SJSA1 (cell line): ENCODE results near the gene FOXRED1. TPM values are rescaled to one million over a fixed set of nuclear protein-coding genes. Genes with fewer than 3 reads are reported as not detected.
"Not testable (repeated sequence)": the region's sequence is repeated elsewhere in the genome, so short reads cannot be mapped to it uniquely, and the experiment has no call there.

ENCODE experiments used
- DNase-seq, 2 experiments: peaks; one replicate each; pipeline ENCODE4 v3.0.0-alpha.2; 2015 to 2020; ENCODE audit warnings: low spot score in 2 of 2, low read depth in 1 of 2
- H3K27ac ChIP-seq: fragments of 250-450 bp; sonication (Bioruptor Pico); 2 replicates; pipeline ENCODE4 v1.5.1; 2020; ENCODE audit warnings: mild to moderate bottlenecking, moderate library complexity
- H3K27me3 ChIP-seq: fragments of 250-450 bp; sonication (Bioruptor Pico); replicated peaks from 2 replicates; pipeline ENCODE4 v1.5.1; 2020; ENCODE audit warnings: mild to moderate bottlenecking, moderate library complexity
- H3K36me3 ChIP-seq: fragments of 250-450 bp; sonication (Bioruptor Pico); 2 replicates; pipeline ENCODE4 v1.5.1; 2020; ENCODE audit warnings: mild to moderate bottlenecking
- H3K4me1 ChIP-seq: fragments of 250-450 bp; sonication (Bioruptor Pico); replicated peaks from 2 replicates; pipeline ENCODE4 v1.6.1; 2021; ENCODE audit warnings: mild to moderate bottlenecking
- H3K4me3 ChIP-seq: fragments of 250-450 bp; sonication (Bioruptor Pico); 2 replicates; pipeline ENCODE4 v1.5.1; 2020; ENCODE audit warnings: mild to moderate bottlenecking
- H3K9me3 ChIP-seq: fragments of 250-450 bp; sonication (Bioruptor Pico); replicated peaks from 2 replicates; pipeline ENCODE4 v1.5.1; 2020; ENCODE audit warnings: mild to moderate bottlenecking
- total RNA-seq: library from RNA; depleted of rRNA; stranded (reverse); fragments of >200 nt; shearing (Covaris generic); gene quantifications from 2 replicates; pipeline ENCODE4 v1.2.3, GENCODE V29; 2014

The FOXRED1 gene
- total RNA-seq, 1 experiment from 2014 or later, result 12.8 TPM

DNA sequence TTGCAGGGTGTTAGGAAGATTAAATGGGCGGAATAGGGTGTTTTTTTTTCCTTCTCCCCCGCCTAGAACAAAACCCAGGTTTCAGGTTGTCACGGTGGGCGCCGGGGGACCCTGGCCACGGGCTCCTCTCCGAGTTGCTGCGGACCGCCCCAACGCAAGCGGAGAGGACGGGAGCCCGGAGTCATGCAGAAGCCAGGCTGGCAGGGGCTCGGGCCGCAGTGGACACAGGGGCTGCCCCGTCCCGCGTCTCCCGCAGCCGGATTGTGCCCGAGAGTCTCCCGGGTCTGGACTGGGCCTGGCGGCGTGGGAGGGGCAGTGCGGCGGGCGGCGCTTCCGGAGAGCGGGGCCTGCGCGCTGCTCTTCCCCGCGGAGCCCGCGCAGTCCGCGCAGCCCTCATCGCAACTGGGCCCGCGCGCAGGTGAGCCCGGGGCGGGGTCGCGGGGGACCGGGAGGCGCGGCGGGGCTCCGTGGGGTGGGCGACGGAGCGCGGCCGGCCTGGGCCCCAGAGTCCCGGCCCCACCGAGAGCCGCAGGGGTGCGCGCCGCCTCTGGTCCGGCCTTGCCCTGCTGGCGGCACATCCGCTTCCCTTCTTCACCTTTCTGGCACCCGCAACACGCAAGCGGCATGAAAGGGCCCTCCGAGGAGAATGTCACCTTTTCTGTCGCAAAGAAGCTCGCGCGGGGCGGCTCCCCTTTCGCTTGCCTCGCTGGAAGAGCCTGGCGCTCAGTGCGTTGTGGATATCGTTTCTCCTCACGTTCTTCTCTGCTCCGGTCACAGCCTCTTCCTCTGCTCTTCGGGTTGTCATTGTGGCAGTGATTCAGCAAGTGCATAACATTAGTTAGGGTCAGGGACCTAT, 14.0 kb downstream of the FOXRED1 start, which contains the start of gene TIRAP:
TIRAP (plus strand) TSS at position 358 of the 856 bp plus-strand sequence. CDS start 7,802 bp downstream, outside the sequence.
- Histone ChIP-seq H3K27ac (peak within 1 kb of the TSS; percentile 35), H3K4me3 (peak within 1 kb of the TSS; percentile 66), H3K27me3 (no peaks in the 10 kb centered on the region), H3K36me3 (no peaks in the 10 kb centered on the region), H3K9me3 (no peaks in the 10 kb centered on the region), H3K4me1 (peaks cover 8% of the 10 kb centered on the region; the same call in 1 of the 2 replicates)
- DNase-seq, result peak; percentile 30 to 46

DNA sequence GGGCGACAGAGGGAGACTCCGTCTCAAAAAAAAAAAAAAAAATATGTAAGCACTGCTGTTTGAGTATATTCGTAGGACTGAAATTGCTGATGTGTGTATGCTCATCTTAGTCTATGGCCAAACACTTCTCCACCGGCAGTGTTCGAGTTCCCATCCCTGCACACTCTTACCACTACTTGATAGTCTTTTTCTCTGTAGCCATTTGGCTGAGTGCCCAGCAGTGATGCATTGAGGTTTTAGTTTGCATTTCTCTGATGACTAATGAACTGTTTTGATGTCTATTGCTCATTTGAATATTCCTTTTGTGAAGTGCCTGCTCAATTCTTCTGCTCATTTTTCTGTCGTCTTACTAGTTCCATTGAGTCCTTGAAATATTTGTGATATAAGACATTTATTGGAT, 15.9 kb downstream of the FOXRED1 start:
- H3K36me3 ChIP-seq, result no peaks in the 10 kb centered on the region
- no peaks in the 10 kb centered on the region for H3K9me3 ChIP-seq
- H3K4me3 ChIP-seq, result no peak overlapping the region
- no peak overlapping the region for H3K27ac ChIP-seq
- peaks cover 8% of the 10 kb centered on the region; the same call in 1 of the 2 replicates for H3K4me1 ChIP-seq
- H3K27me3 ChIP-seq, result no peaks in the 10 kb centered on the region
- DNase-seq, result peak; percentile 80

DNA sequence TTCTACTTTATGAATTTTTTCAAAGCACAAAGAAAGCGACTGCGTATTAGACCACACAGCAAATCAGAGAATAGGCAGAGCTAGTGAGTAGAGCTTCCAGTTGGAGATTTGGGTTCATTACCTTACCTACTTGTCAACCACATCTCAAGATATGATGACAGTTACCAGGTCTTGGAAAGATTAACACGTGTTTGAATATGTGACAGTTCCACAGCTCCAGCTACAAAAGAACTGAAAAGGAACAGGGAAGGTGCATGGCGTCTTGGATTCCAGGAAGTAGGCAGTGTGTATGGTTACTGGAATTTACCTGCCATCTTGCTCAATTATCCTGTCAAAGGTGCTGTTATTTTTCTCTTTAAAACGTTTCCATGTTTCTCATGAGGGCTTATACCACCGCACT, 19.3 kb downstream of the FOXRED1 start:
- no peaks in the 10 kb centered on the region for H3K9me3 ChIP-seq
- H3K27me3 ChIP-seq, result no peaks in the 10 kb centered on the region

DNA sequence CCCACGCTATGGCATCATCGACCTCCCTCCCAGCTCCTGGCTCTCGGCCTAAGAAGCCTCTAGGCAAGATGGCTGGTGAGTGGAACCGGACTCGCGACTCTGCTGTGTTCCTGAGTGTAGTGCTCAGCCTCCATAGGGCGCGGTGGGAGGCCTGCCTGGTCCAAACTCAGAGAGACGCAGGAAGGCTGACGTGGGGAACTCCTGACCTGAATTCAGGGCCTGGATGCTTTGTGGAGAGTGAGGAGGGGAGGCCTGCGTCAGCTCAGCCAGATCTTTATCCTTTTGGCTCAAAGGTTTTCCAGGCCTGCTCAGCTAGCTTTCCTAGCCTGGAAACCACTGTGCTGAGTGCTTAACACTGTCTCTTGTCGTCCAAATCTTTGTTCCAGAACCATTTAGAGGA, 21.9 kb downstream of the FOXRED1 start:
- Histone ChIP-seq H3K36me3 (no peaks in the 10 kb centered on the region; the same call in 1 of the 2 replicates), H3K27me3 (no peaks in the 10 kb centered on the region), H3K9me3 (no peaks in the 10 kb centered on the region), H3K4me1 (no peaks in the 10 kb centered on the region), H3K27ac (no peak overlapping the region), H3K4me3 (no peak overlapping the region)
- no peak for DNase-seq

More for the DNA sequence above, 19.3 kb downstream of the FOXRED1 start:
- no peak for DNase-seq
- Histone ChIP-seq H3K27ac (no peak overlapping the region), H3K36me3 (no peaks in the 10 kb centered on the region; the same call in 1 of the 2 replicates), H3K4me1 (peaks cover 8% of the 10 kb centered on the region; the same call in 1 of the 2 replicates), H3K4me3 (no peak overlapping the region)

DNA sequence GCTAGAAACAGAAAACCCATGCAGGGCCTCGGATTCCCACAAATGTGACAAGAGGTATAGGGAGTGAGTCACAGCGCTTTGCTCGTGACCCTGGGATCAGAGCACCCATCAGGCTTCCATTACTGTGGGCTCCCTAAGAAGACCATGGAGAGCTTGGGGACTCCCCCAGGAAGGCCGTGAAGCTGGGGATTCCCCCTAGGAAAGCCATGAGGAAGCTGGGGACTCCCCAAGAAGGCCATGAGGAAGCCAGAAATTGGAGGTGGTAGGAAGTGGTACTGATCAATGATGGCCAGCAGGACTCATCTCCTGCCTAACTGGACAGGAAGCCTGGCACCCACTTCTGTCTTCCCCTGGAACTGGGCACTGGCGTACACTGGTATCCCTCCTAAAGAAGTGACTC, 24.8 kb downstream of the FOXRED1 start:
- Histone ChIP-seq H3K27ac (no peak overlapping the region), H3K4me1 (no peaks in the 10 kb centered on the region), H3K9me3 (no peaks in the 10 kb centered on the region), H3K4me3 (no peak overlapping the region), H3K27me3 (no peaks in the 10 kb centered on the region), H3K36me3 (no peaks in the 10 kb centered on the region; the same call in 1 of the 2 replicates)
- no peak for DNase-seq

DNA sequence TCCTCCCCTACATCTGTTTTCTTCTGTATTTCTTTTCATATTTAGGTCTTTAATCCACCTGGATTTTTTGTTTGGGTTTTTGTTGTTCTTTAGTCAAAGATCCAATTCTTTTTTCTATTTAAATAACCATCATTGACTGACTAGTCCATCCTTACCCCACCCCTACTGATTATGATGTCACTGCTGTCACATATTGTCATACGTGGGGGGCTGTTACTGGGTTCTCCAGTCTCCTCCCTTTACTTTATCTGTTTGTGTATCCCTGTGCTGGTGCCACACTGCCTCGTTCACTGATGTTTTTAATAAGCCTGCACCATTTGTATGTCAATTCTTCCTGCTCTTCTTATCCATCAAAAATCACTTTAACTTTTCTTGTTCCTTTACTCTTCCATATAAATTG, 28.1 kb downstream of the FOXRED1 start:
- Histone ChIP-seq H3K27me3 (no peaks in the 10 kb centered on the region), H3K4me3 (no peak overlapping the region), H3K27ac (no peak overlapping the region), H3K9me3 (no peaks in the 10 kb centered on the region), H3K36me3 (no peaks in the 10 kb centered on the region), H3K4me1 (no peaks in the 10 kb centered on the region)
- DNase-seq, result no peak

DNA sequence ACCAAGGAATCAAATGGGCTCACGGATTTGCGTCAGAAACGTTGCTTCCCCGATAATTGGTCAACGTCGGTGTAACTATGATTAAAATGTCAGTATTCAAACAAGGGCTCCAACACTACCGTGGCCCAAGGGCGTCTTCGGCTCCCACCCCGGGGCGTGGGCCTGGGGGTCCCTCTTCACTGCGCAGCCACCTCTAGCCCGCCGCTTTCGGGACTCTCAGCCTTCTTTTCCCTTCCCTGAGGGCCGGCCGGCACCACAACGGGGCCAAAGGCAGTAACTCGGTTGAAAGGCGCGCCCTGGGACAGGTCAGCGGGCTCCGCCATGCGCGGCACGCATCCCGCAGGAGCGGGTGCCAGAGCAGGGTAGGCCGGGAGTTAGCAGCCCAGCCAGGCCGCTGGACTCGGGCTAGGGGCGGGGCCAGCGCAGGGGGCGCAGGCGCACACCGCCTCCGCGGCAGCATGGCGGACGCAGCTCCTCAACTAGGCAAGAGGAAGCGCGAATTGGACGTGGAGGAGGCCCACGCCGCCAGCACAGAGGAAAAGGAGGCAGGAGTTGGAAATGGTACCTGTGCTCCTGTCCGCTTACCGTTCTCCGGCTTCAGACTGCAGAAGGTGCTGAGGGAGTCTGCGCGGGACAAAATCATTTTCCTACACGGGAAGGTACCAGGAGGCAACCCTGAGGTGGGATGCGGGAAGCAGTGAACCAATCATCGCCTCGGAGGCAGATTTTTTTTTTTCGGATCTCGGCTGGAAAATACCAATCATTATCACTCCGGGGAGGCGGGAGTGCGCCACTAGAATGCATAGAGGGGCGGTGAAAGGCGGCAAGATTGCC, 34.9 kb downstream of the FOXRED1 start, which contains the start of gene DCPS:
DCPS (plus strand) TSS at position 438 of the 834 bp plus-strand sequence; CDS start at position 459, 21 bp downstream.
- peak; percentile 75 to 87 for DNase-seq
- Histone ChIP-seq H3K36me3 (no peaks in the 10 kb centered on the region; the same call in 1 of the 2 replicates), H3K4me1 (0 out of 2 replicates have a peak, but pooled peaks cover 5% of the 10 kb centered on the region), H3K27me3 (no peaks in the 10 kb centered on the region), H3K9me3 (no peaks in the 10 kb centered on the region), H3K27ac (peak within 1 kb of the TSS; percentile 81), H3K4me3 (peak within 1 kb of the TSS; percentile 59)

DNA sequence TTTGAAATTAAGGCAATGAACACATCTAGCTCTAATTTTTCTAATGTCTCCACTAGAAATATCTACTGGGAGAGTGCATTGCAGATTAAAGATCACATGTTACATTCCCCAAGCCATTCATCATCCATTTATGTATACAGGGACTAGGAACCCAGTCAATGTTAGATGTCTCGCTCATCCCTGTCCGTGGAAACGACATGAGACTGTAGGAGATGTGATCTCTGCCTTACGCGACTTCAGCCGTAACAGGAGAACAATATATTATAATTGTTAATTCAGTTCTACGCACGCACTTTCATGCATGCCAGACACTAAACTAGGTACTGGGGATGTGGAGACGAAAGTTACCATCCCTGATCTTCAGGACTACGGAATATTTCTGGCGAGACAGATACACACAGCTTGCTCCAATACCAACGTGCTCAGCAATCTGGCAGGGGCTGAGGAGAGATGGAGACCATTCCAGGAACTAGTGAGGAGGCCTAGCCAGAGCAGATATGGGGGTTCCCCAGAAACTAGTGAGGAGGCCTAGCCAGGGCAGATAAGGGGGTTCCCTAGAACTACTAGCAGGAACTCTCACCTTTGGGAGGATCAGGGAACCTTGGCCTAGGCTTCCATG, 35.6 kb downstream of the FOXRED1 start:
- Histone ChIP-seq H3K4me3 (peak overlapping the region; percentile 59), H3K4me1 (0 out of 2 replicates have a peak, but pooled peaks cover 5% of the 10 kb centered on the region), H3K27ac (no peak overlapping the region), H3K36me3 (no peaks in the 10 kb centered on the region; the same call in 1 of the 2 replicates), H3K27me3 (no peaks in the 10 kb centered on the region), H3K9me3 (no peaks in the 10 kb centered on the region)
- no peak for DNase-seq

DNA sequence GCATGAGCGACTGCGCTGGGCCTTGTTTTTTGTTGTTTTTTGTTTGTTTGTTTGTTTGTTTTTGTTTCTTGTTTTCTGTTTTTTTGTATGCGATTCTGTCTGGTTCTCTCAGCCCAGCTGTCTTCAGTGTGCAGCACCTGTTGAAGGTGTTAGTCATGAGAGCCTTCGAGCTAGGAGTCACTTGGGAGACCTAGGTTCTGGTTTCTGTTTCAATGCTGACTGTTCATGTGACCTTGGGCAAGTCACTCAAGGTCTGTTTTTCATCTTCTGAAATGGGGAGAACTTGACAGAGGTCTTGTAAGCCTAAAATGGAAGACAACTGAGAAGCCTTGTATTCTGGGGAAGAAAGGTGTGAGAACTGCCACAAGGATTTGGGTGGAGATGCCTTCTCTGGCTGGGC, 36.7 kb downstream of the FOXRED1 start:
- Histone ChIP-seq H3K9me3 (no peaks in the 10 kb centered on the region), H3K4me3 (no peak overlapping the region), H3K27me3 (no peaks in the 10 kb centered on the region), H3K36me3 (peaks cover 2% of the 10 kb centered on the region; the same call in 1 of the 2 replicates), H3K4me1 (0 out of 2 replicates have a peak, but pooled peaks cover 5% of the 10 kb centered on the region), H3K27ac (no peak overlapping the region)
- DNase-seq, result no peak

DNA sequence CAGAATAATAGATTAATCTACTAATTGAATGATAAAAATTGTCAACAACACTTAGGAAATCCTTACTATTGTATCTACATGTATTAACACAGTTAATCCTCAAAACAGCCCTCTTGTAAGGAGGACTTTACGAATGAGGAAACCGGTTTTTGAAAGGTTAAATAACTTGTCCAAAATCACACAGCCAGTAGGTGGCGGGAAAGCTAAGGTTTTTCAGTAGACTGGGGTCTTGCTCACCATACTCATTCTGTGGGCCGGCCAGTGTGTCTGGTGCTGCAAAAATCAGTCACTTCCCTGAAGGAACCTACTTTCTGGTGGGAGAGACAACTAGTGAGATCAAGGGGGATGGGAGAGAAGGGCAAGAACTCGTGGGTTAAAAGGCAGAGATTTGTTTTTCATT, 38.8 kb downstream of the FOXRED1 start:
- Histone ChIP-seq H3K27ac (no peak overlapping the region), H3K27me3 (no peaks in the 10 kb centered on the region), H3K36me3 (peaks cover 2% of the 10 kb centered on the region; the same call in 1 of the 2 replicates), H3K4me1 (0 out of 2 replicates have a peak, but pooled peaks cover 5% of the 10 kb centered on the region), H3K4me3 (no peak overlapping the region), H3K9me3 (no peaks in the 10 kb centered on the region)
- no peak for DNase-seq

DNA sequence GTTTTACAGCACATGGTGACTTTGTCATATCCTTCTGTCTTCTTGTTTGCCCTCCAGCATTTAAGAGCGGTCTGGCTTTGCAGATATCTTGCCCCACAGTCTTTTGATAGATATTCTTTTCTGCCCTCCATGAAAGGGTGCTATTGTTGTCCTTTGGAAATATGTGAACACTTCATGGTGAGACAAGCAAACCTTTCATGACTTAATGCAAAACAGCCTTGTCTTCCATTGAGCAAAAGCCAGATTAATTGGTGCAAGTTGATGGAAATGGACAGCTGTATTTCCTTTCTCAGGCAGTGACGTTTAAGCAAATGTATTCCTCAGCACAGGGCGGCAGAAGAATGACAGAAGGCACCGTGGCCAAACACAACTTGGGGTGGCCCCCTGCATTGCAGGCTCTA, 39.3 kb downstream of the FOXRED1 start:
- H3K4me3 ChIP-seq, result no peak overlapping the region
- peaks cover 2% of the 10 kb centered on the region; the same call in 1 of the 2 replicates for H3K36me3 ChIP-seq
- H3K9me3 ChIP-seq, result no peaks in the 10 kb centered on the region
- no peak for DNase-seq
- no peaks in the 10 kb centered on the region for H3K27me3 ChIP-seq
- 0 out of 2 replicates have a peak, but pooled peaks cover 5% of the 10 kb centered on the region for H3K4me1 ChIP-seq
- H3K27ac ChIP-seq, result no peak overlapping the region

DNA sequence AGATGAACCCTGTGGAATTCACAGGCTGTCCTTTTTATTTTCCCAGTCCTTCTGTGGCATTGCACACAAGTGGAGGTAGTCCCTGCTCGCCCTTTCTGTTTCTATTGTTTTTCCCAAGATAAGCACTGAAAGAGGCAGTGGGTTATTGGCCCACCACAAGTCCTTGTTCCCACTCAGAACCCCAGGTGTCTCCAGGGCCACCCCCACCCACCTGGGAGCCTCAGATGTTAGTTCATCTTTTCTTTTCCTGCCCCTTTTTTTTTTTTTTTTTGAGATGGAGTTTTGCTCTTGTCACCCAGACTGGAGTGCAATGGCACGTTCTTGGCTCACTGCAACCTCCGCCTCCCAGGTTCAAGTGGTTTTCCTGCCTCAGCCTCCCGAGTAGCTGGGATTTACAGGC, 39.8 kb downstream of the FOXRED1 start:
- H3K9me3 ChIP-seq, H3K36me3 ChIP-seq, H3K27ac ChIP-seq, H3K4me1 ChIP-seq, H3K27me3 ChIP-seq, H3K4me3 ChIP-seq, DNase-seq: not testable (repeated sequence)
